Activated CD4-positive, CD25-positive, alpha-beta regulatory T cell treated with anti-CD3 and anti-CD28 coated beads, Interleukin-2, amount 50 U/mL, for 16 hours (primary cell): Measurements from ENCODE around the gene NQO2.
"Not testable (repeated sequence)": the region's sequence is repeated elsewhere in the genome, so short reads cannot be mapped to it uniquely, and the experiment has no call there.

Source experiments
- DNase-seq: peaks from one replicate; pipeline ENCODE4 v3.0.0-alpha.2; 2020; ENCODE audit warnings: low read depth, low spot score

NQO2 gene

GRCh38 chr6:3037638-3038365 lies 38.1 kb downstream of the NQO2 start:
- DNase-seq: no peak

- no peak for DNase-seq
Observed at GRCh38 chr6:3039384-3039783, 39.7 kb downstream of the NQO2 start.

GRCh38 chr6:3041147-3041546 lies 41.5 kb downstream of the NQO2 start:
- DNase-seq: no peak

DNA sequence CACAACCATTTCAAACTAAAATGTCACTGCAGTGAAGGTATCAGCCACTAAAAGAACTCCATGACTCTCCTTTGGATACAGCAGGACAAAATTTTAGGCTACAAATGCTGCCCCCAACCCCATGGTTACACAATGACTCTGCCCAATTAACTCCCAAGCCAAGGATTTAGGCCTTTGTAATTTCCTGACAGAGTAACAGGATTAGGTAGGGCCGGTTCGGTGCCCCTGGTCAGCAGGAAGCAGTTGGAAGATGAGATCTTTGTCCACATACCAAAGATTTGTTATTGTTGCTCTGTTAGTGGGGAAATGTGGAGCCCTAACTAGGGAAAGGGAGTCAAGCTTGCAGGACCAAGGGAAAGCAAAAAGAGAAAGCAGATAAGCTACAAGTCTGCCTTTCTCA lies 41.9 kb downstream of the NQO2 start:
- no peak for DNase-seq

DNA sequence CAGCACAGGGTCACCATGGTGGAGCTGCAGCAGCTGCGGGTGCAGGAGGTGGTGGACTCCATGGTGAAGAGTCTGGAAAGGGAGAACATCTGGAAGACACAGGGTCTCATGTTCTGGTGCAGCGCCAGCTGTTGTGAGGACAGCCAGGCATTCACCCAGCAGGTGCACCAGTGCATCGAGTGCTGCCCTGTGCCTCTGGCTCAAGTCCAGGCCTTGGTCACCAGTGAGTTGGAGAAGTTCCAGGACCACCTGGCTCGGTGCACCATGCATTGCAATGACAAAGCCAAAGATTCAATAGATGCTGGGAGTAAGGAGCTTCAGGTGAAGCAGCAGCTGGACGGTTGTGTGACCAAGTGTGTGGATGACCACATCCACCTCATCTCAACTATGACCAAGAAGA lies 45.7 kb downstream of the NQO2 start:
- no peak for DNase-seq

- no peak for DNase-seq
Observed at GRCh38 chr6:3045777-3046176, 46.1 kb downstream of the NQO2 start.

GRCh38 chr6:3046295-3046694 lies 46.6 kb downstream of the NQO2 start:
- DNase-seq: no peak

DNA sequence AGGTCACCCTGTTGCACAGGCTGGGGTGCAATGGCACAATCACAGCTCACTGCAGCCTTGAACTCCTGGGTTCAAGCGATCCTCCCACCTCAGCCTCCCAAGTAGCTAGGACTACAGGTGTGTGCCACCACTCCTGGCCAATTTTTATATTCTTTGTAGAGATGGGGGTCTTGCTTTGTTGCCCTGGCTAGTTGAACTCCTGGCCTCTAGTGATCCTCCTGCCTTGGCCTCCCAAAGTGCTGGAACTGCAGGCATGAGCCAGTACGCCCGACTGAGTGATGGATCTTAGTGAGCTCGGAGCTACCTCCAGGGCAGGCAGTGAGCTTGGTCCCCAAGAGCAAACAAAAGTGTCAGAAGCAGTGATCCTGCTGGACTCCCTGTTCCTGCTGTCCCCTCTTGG lies 48.3 kb downstream of the NQO2 start:
- not testable (repeated sequence) for DNase-seq

DNA sequence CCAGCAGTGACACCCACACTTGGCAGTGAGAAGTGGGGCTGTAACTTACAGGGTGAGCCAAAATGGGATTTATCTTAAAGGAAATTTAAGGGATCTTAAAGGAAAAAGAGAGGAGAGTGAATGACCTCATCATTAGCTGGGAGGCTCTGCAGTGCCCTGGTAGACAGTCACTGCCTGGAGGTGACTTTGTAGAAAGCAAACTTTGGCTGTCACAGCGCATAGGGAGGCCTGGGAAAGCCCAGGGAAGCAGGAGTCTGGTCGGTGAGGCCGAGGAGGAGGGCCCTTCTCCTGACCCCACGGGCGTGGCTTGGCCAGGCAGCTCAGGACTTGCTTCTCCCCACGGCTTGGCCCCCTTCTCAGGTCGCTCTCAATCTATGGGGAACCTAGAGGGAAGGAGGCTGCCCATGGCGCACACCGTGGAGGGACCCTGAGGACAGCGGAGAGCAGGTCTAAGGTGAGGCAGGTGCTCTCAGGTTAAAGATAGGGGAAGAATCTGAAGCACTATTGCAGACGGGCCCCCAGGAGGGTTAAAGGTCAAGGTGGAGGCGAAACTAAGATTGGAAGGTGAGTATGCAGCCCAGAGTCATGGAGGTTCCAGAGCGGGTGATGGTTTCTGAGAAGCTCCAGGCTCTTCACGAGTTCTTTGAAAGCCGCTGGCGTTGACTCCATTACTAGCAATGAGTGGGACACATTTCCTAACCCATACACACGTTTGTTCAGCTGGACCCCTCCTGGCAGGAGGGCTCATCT lies 53.0 kb downstream of the NQO2 start:
- DNase-seq: no peak

DNA sequence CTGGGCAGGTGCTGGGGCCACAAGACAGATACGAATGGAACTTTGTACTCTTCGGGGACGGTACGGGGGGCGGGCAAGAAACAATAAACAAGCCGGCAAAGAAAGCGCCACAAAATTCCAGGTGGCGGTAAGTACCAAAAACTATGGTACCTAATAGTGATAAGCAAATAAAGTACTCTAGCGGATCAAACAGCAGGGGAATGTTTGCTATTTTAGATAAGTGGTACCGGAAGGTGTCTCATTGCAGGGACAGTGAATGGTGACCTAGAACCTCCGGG lies 53.5 kb downstream of the NQO2 start:
- no peak for DNase-seq

GRCh38 chr6:3054229-3055157 lies 54.8 kb downstream of the NQO2 start:
- DNase-seq: not testable (repeated sequence)

DNA sequence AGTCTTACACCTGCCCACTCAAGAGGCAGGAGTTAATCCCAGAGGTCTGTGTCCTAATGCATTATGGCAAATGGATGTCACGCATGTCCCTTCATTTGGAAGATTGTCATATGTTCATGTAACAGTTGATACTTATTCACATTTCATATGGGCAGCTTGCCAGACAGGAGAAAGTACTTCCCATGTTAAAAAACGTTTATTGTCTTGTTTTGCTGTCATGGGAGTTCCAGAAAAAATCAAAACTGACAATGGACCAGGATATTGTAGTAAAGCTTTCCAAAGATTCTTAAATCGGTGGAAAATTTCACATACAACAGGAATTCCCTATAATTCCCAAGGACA lies 55.4 kb downstream of the NQO2 start:
- not testable (repeated sequence) for DNase-seq

- no peak for DNase-seq
Observed at GRCh38 chr6:3057063-3057770, 57.5 kb downstream of the NQO2 start.

DNA sequence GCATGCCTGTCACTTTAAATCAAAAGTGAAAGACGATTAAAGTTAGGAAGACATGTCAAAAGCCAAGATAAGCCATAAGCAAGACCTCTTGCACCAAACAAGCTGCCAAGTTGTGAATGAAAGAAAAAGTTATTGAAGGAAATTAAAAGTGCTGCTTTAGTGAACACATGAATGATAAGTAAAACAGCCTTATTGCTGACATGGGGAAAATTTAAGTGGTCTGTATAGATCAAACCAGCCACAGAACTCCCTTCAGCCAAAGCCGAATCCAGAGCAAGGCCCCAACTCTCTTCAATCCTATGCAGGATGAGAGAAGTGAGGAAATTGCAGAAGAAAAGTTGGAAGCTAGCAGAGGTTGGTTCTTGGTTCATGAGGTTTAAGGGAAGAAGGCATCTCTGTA lies 59.3 kb downstream of the NQO2 start:
- no peak for DNase-seq

- DNase-seq: not testable (repeated sequence)
Observed at GRCh38 chr6:3060092-3060491, 60.4 kb downstream of the NQO2 start.

DNA sequence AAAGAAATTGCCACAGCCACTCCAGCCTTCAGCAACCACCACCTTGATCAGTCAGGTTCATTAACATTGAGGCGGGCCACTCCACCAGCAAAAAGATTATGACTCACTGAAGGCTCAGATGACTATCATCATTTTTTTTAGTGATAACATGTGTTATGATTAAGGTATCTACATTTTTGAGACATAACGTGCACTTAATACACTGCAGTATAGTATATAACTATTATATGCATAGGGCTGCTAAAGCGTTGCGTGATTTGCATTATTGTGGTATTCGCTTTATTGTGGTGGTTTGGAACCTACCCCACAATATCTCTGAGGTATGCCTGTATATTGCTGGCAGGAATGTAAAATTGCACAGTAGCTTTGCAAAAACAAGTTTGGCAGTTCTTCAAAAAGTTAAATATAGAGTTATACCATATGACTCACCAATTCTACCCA lies 61.8 kb downstream of the NQO2 start:
- DNase-seq: no peak

GRCh38 chr6:3063340-3063732 lies 63.6 kb downstream of the NQO2 start:
- DNase-seq: not testable (repeated sequence)

DNA sequence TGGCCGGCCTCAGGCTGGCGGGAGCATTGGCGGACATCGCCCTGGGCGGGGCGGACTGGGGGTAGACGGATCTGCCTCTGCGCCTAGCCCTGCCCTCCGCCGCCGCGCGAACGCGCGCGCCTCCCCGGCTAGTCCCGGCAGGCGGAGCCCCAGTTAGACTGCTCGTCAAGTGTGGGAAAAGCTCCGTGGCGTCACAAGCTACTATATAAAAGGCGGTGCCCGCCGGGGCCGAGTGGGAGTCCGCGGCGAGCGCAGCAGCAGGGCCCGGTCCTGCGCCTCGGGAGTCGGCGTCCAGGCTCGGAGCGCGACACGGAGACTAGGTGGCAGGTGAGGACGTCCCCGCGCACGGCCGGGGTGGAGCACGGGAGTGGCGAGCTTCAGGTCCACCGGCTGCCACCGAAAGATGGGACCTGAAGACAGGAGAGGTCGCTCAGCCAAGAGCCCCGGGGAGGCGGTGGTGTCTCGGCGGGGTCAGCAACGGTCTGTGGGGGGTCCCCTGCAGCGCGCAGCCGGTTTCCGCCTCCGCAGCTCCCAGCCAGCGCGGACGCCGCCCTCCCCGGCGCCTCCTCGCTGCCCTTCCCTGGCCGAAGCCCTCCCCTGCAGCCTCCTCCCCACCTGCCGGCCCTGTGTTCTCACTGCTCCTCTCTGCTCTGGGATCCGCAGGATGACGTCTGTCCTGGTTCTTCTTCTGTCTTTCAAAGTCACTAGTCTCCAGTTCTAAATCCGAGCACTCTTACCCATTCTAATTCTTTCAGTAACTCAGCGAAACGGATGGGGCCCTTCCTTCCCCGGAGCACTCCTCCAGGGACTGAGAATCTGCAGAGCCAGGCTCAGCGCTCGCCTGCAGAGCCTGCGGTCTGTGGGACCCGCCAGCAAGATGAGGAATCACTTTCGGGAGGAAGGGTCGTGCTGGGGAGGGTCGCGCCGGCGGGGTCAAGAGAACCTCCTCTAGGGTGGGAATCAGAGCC lies 64.3 kb downstream of the NQO2 start:
- peak; percentile 79 for DNase-seq

DNA sequence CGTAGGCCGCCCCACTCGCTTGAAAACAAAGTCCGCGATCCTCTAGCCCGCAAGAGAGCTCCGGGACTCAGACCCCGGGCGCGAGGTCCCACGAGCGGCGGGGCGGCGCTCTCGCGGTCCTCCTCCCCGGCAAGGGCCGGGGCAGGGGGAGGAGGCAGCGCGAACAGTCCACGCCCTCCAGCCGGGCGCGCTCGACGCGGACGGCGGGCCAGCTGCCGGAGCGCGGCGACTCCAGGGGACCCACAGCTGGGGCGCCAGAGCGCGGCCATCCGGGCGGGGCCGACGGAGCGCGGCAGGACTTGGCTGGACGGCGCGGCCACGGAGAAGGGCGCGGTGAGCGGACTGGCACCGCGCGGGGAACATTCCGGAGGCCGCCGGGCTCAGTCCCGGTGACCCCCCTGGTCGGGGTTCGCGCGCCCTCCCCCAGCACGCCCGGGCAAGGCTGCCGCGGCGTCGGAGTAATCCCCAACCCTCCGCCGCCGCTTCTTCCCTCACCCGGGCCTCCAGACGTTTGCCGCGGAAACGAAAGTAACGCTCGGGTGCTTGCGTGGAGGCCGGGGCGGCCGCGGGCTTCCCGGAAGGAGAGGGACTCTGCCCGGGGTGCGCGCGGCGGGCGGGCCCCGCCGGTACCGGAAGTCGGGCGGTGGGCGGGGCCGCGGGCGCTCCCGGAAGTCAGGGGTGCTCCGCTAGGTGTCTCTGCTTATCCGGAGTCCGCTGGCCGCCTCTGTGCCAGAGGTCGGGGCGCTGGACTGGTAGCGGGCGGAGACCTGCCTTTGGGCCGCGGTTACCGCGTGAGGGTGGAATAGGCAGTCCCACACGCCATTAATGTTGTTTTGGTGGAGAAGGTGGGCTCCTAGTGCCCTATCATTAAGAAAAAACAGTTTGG lies 68.9 kb downstream of the NQO2 start, which contains the start of gene RIPK1:
TSS of gene RIPK1 (plus strand) at position 166 of the 886 bp plus-strand sequence. CDS start 8,330 bp downstream, outside the sequence.
- DNase-seq: peak; percentile 86
